Measurements from ENCODE around the gene KAT8.

DNA sequence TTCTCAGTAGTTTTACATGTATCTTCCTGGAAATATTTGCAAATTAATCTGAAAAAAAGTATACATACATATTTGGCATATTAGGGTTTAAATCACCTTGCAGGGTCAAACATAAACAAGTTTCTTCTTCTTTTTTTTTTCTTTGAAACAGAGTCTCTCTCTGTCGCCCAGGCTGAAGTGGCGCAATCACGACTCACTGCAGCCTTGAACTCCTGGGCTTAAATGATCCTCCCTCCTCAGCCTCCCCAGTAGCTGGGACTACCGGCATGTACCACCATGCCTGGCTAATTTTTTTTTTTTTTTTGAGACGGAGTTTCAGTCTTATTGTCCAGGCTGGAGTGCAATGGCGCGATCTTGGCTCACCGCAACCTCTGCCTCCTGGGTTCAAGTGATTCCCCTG is 49.9 kb downstream of the KAT8 start:
- TF ChIP-seq GLIS2 (tag by site-specific recombination; IDR thresholded peaks at IDR 0.05) (no peak), ZNF830 (tag by site-specific recombination; IDR thresholded peaks at IDR 0.05; ENCODE audit: low read depth) (no peak), ZNF175 (tag by site-specific recombination; IDR thresholded peaks at IDR 0.05) (no peak), ZNF184 (tag by site-specific recombination; IDR thresholded peaks at IDR 0.05) (no peak), ZNF530 (tag by site-specific recombination; IDR thresholded peaks at IDR 0.05; ENCODE audit: low read depth) (no peak), ZNF394 (tag by site-specific recombination; IDR thresholded peaks at IDR 0.05; ENCODE audit: borderline replicate concordance) (no peak), ZNF768 (tag by site-specific recombination; IDR thresholded peaks at IDR 0.05) (no peak), TCF7L2 (IDR thresholded peaks at IDR 0.05; ENCODE audit: borderline replicate concordance, low read depth, low read length) (no peak), YY1 (tag by site-specific recombination; IDR thresholded peaks at IDR 0.05) (no peak)
- TF ChIP-seq, protein P1, sequence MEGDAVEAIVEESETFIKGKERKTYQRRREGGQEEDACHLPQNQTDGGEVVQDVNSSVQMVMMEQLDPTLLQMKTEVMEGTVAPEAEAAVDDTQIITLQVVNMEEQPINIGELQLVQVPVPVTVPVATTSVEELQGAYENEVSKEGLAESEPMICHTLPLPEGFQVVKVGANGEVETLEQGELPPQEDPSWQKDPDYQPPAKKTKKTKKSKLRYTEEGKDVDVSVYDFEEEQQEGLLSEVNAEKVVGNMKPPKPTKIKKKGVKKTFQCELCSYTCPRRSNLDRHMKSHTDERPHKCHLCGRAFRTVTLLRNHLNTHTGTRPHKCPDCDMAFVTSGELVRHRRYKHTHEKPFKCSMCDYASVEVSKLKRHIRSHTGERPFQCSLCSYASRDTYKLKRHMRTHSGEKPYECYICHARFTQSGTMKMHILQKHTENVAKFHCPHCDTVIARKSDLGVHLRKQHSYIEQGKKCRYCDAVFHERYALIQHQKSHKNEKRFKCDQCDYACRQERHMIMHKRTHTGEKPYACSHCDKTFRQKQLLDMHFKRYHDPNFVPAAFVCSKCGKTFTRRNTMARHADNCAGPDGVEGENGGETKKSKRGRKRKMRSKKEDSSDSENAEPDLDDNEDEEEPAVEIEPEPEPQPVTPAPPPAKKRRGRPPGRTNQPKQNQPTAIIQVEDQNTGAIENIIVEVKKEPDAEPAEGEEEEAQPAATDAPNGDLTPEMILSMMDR (tag by site-specific recombination; IDR thresholded peaks at IDR 0.05) = no peak

Data from HEK293 (cell line).